ENCODE results near the gene CYREN. TPM values are rescaled to one million over a fixed set of nuclear protein-coding genes. Genes with fewer than 3 reads are reported as not detected.

CYREN gene
- total RNA-seq, 1 experiment from 2014 or later = 70.5 TPM

DNA sequence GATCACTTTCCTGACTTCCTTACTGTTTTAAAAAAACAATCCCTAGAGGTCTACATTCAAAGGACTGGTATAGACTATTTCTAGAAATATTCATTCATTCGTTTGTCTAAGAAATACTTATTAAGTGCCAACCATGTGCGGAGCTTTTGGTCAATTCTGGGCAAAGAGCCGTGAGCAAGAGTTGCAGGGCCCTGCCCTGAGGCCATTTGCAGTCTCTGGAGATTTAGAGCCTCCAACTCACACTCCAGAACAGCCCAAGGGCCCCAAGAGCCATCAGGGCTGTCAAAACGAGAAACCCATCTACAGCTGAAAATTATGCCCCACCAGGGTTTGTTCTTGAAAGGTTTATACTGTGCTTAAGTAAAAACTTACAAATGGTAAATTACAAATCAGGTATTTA lies 24.6 kb upstream of the CYREN start:
- no peaks in the 10 kb centered on the region for H3K4me1 ChIP-seq (replicated peaks; ENCODE audit: insufficient read depth)
- H2AFZ ChIP-seq = no peak overlapping the region
- no peak overlapping the region for H3K4me3 ChIP-seq
- no peaks in the 10 kb centered on the region for H3K27me3 ChIP-seq (ENCODE audit: insufficient read depth, low read depth)
- no peaks in the 10 kb centered on the region for H3K79me2 ChIP-seq (ENCODE audit: low read depth)
- BruUV-seq (replicated peaks) = no TSS peak
- TF ChIP-seq EZH2 (IDR thresholded peaks at IDR 0.05; ENCODE audit: low read depth) = no peak
- TF ChIP-seq, protein P1, sequence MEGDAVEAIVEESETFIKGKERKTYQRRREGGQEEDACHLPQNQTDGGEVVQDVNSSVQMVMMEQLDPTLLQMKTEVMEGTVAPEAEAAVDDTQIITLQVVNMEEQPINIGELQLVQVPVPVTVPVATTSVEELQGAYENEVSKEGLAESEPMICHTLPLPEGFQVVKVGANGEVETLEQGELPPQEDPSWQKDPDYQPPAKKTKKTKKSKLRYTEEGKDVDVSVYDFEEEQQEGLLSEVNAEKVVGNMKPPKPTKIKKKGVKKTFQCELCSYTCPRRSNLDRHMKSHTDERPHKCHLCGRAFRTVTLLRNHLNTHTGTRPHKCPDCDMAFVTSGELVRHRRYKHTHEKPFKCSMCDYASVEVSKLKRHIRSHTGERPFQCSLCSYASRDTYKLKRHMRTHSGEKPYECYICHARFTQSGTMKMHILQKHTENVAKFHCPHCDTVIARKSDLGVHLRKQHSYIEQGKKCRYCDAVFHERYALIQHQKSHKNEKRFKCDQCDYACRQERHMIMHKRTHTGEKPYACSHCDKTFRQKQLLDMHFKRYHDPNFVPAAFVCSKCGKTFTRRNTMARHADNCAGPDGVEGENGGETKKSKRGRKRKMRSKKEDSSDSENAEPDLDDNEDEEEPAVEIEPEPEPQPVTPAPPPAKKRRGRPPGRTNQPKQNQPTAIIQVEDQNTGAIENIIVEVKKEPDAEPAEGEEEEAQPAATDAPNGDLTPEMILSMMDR (conservative IDR thresholded peaks at IDR 0.05) = no peak
- H3K27ac ChIP-seq = no peak overlapping the region
- no peaks in the 10 kb centered on the region for H3F3A ChIP-seq (ENCODE audit: insufficient read depth, low read depth)
- no peak overlapping the region for H3K4me2 ChIP-seq
- no peaks in the 10 kb centered on the region for H4K20me1 ChIP-seq (ENCODE audit: insufficient read depth)
- H3K36me3 ChIP-seq (ENCODE audit: low read depth) = no peaks in the 10 kb centered on the region
- H3K9me3 ChIP-seq (ENCODE audit: insufficient read depth, low read depth) = no peaks in the 10 kb centered on the region
- intact Hi-C loops (cut with micrococcal nuclease; ENCODE audit: unreplicated experiment) = no loop called here
- CTCF ChIA-PET = no interaction called here
- POLR2A ChIA-PET (ENCODE audit: unreplicated experiment) = no interaction called here
- DNase-seq = no peak
- H3K9me2 ChIP-seq (ENCODE audit: insufficient read depth) = no peaks in the 10 kb centered on the region

DNA sequence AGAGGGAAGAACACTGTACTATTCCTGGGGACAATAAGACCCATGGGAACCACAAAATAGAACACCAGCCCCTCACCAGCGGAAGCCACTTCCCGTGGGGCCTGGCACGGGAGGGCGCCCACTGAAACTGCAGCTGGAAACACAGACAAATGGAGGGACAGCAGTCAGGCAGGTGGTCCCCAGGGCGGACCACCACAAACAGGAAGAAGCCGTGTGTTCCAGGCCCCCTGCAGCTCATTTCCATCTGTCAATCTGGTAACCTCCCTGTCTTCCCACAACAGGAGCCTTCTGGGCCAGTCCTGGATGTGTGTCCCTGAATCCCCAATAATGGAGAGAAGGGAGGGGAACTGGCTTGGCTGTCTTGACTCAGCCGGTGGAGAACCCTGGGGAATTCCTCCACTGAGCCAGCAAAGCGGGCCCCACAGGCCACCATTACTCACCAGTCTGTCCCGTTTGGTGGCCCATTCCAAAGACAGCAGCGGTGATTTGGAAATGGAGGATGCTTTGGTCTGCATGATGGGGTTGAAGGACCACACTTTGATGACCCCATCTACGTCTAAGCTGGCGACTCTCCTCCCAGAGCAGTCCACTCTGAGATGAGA lies 24.1 kb upstream of the CYREN start:
- Histone ChIP-seq H2AFZ (no peak overlapping the region), H3K9me3 (ENCODE audit: insufficient read depth, low read depth) (no peaks in the 10 kb centered on the region), H3K4me1 (replicated peaks; ENCODE audit: insufficient read depth) (no peaks in the 10 kb centered on the region), H3K27me3 (ENCODE audit: insufficient read depth, low read depth) (no peaks in the 10 kb centered on the region), H3F3A (ENCODE audit: insufficient read depth, low read depth) (no peaks in the 10 kb centered on the region), H4K20me1 (ENCODE audit: insufficient read depth) (no peaks in the 10 kb centered on the region), H3K9me2 (ENCODE audit: insufficient read depth) (no peaks in the 10 kb centered on the region), H3K27ac (no peak overlapping the region), H3K36me3 (ENCODE audit: low read depth) (no peaks in the 10 kb centered on the region), H3K4me2 (no peak overlapping the region), H3K4me3 (no peak overlapping the region), H3K79me2 (ENCODE audit: low read depth) (no peaks in the 10 kb centered on the region)
- BruUV-seq (replicated peaks) = no TSS peak
- CTCF ChIA-PET = no interaction called here
- no peak for TF ChIP-seq EZH2 (IDR thresholded peaks at IDR 0.05; ENCODE audit: low read depth)
- TF ChIP-seq, protein P1 (conservative IDR thresholded peaks at IDR 0.05) = no peak
- no peak for DNase-seq
- POLR2A ChIA-PET (ENCODE audit: unreplicated experiment) = no interaction called here
- intact Hi-C loops (cut with micrococcal nuclease; ENCODE audit: unreplicated experiment) = no loop called here

DNA sequence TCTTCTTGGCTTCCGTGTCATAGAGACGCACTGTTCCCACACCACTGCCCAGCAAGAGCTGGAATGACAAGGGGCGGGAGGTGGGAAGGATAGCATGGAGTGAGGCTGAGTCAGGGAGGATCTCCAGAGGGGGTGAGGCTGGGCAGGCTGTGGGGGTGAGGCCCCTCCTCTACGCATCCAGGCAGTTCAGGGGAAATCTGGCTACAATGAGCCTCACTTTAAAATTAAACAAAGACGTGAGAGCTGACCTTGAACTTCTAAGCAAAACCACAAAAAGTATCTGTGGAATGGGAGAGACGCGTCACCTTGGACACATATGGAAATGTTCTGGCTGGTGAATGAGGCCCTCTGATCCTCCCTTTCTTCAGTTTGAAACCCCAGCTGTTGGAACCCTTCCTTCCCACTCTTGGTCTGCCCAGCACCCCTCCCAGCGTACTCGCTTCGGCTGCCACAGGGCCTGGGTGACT lies 23.1 kb upstream of the CYREN start:
- no peaks in the 10 kb centered on the region for H3K36me3 ChIP-seq (ENCODE audit: low read depth)
- H3K4me2 ChIP-seq = no peak overlapping the region
- BruUV-seq (replicated peaks) = no TSS peak
- DNase-seq = no peak
- H3K27me3 ChIP-seq (ENCODE audit: insufficient read depth, low read depth) = no peaks in the 10 kb centered on the region
- H3K9me2 ChIP-seq (ENCODE audit: insufficient read depth) = no peaks in the 10 kb centered on the region
- no peaks in the 10 kb centered on the region for H4K20me1 ChIP-seq (ENCODE audit: insufficient read depth)
- H3K4me1 ChIP-seq (replicated peaks; ENCODE audit: insufficient read depth) = no peaks in the 10 kb centered on the region
- TF ChIP-seq, protein P1 (conservative IDR thresholded peaks at IDR 0.05) = no peak
- TF ChIP-seq EZH2 (IDR thresholded peaks at IDR 0.05; ENCODE audit: low read depth) = no peak
- ChIA-PET POLR2A (ENCODE audit: unreplicated experiment) (no interaction called here), CTCF (no interaction called here)
- H2AFZ ChIP-seq = no peak overlapping the region
- H3F3A ChIP-seq (ENCODE audit: insufficient read depth, low read depth) = no peaks in the 10 kb centered on the region
- H3K79me2 ChIP-seq (ENCODE audit: low read depth) = no peaks in the 10 kb centered on the region
- no peak overlapping the region for H3K27ac ChIP-seq
- no peaks in the 10 kb centered on the region for H3K9me3 ChIP-seq (ENCODE audit: insufficient read depth, low read depth)
- H3K4me3 ChIP-seq = no peak overlapping the region
- intact Hi-C loops (cut with micrococcal nuclease; ENCODE audit: unreplicated experiment) = no loop called here
